Gastroesophageal sphincter (tissue), 3 donors: ENCODE data around the gene PLN.

Source experiments
- CTCF ChIP-seq, 4 experiments: fragments of 200-600 bp in 2 of 4; fragments of 450-650 bp in 2 of 4; sonication (generic) in 1 of 4; IDR thresholded peaks; one replicate each; pipeline ENCODE4 v1.5.1; 2017 to 2019; ENCODE audit warnings: antibody characterized with exemption in 4 of 4, mild to moderate bottlenecking in 2 of 4, moderate library complexity in 2 of 4
- EP300 ChIP-seq: sonication (generic); formaldehyde crosslinking; IDR thresholded peaks from one replicate; pipeline ENCODE4 v1.6.1; 2017; ENCODE audit warnings: antibody characterized with exemption, mild to moderate bottlenecking
- POLR2A ChIP-seq, 2 donors: fragments of 450-650 bp; IDR thresholded peaks; one replicate each; pipeline ENCODE4 v1.6.1; 2017; ENCODE audit warnings: antibody characterized with exemption in 2 of 2, mild to moderate bottlenecking in 2 of 2, moderate library complexity in 1 of 2
- POLR2AphosphoS5 ChIP-seq: sonication (generic); formaldehyde crosslinking; IDR thresholded peaks from one replicate; pipeline ENCODE4 v1.6.1; 2017; ENCODE audit warnings: antibody characterized with exemption

DNA sequence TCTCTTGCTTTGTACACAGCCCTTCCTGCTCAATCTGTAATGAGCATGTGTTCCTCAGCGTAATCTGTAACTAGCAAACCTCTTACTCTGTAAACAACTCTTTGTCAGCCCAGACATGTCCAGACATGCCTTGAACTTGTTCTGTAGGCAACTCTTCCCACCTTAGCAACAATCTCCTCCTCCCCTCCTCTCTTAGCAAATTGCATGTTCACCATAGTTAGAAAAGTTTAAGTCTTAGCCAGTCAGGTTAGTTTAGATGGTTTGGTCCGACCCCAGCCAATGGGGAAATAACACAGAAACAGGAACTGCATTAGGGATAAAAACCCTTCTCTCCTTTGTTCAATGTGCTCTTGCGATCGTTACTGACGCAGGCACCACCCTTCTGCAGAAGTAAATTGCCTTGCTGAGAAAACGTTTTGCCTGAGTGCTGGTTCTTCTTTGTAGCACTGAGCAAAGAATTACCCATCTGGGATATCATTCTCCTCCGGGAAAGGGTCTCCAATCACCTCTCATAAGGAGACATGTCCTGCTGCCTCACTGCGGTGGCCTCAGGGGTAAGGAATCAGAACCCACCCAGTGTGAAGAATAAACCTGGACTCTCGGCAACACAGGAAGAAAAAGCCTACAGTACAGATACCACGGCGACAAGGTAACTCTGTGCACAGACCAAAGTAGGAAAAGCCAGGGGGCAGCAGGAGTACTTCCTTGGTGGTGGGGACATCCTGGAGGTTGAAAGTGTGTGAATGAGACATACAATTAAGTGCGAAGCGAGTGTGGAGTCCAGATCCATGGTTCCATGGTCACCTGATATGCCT is 26.2 kb downstream of the PLN start:
- no peak for TF ChIP-seq POLR2AphosphoS5
- TF ChIP-seq CTCF (IDR thresholded peaks at IDR 0.05): no peak
- no peak for TF ChIP-seq EP300
- no peak for TF ChIP-seq POLR2A (IDR thresholded peaks at IDR 0.05)
